22Rv1 (cell line): Measurements from ENCODE around the gene ARSJ.

Experiments
- H3K27ac ChIP-seq: fragments of 450-650 bp; 2 replicates; pipeline ENCODE4 v1.5.1; 2017
- CTCF ChIP-seq: fragments of 450-650 bp; IDR thresholded peaks from 2 replicates; pipeline ENCODE4 v1.5.1; 2017; ENCODE audit warnings: mild to moderate bottlenecking
- ZFX ChIP-seq: fragments of 450-650 bp; IDR thresholded peaks from 2 replicates; pipeline ENCODE4 v1.6.1; 2017; ENCODE audit warnings: antibody characterized with exemption, borderline replicate concordance

The ARSJ gene

GRCh38 chr4:113955948-113956347 lies 23.5 kb downstream of the ARSJ start:
- no peak overlapping the region for H3K27ac ChIP-seq

GRCh38 chr4:113955411-113955810 lies 24.0 kb downstream of the ARSJ start:
- no peak overlapping the region for H3K27ac ChIP-seq
- TF ChIP-seq ZFX: no peak
- TF ChIP-seq CTCF: no peak

More at GRCh38 chr4:113955948-113956347, 23.5 kb downstream of the ARSJ start:
- TF ChIP-seq CTCF (no peak), ZFX (no peak)

GRCh38 chr4:113953888-113954287 lies 25.6 kb downstream of the ARSJ start:
- TF ChIP-seq ZFX (no peak), CTCF (no peak)
- no peak overlapping the region for H3K27ac ChIP-seq

GRCh38 chr4:113952452-113953029 lies 26.9 kb downstream of the ARSJ start:
- peak; percentile 83 for TF ChIP-seq CTCF
- TF ChIP-seq ZFX: no peak
- H3K27ac ChIP-seq: no peak overlapping the region

- H3K27ac ChIP-seq: no peak overlapping the region
- TF ChIP-seq CTCF: no peak
- no peak for TF ChIP-seq ZFX
Observed at GRCh38 chr4:113951263-113951662, 28.2 kb downstream of the ARSJ start.

- no peak overlapping the region for H3K27ac ChIP-seq
- TF ChIP-seq CTCF (no peak), ZFX (no peak)
Observed at GRCh38 chr4:113950207-113950606, 29.2 kb downstream of the ARSJ start.

- no peak overlapping the region for H3K27ac ChIP-seq
- TF ChIP-seq CTCF (no peak), ZFX (no peak)
Observed at GRCh38 chr4:113947484-113947883, 32.0 kb downstream of the ARSJ start.
